Measurements from ENCODE around the gene DGCR2. TPM values are rescaled to one million over a fixed set of nuclear protein-coding genes. Genes with fewer than 3 reads are reported as not detected.

The DGCR2 gene
- total RNA-seq, 1 donor from 2014 or later = 64.4 TPM

GRCh38 chr22:19070397-19071169 is 51.6 kb downstream of the DGCR2 start:
- Mint-ChIP-seq H3K4me1 (ENCODE audit: unreplicated experiment) (peaks cover 1% of the 10 kb centered on the region), H3K36me3 (ENCODE audit: unreplicated experiment) (peaks cover 18% of the 10 kb centered on the region), H3K27me3 (ENCODE audit: unreplicated experiment) (no peaks in the 10 kb centered on the region), H3K4me3 (ENCODE audit: unreplicated experiment) (no peak overlapping the region), H3K27ac (ENCODE audit: unreplicated experiment) (no peak overlapping the region), H3K9me3 (ENCODE audit: unreplicated experiment) (no peaks in the 10 kb centered on the region)
- DNase-seq (ENCODE audit: extremely low spot score, unreplicated experiment) = peak; percentile 76
- TF ChIP-seq, protein P1, sequence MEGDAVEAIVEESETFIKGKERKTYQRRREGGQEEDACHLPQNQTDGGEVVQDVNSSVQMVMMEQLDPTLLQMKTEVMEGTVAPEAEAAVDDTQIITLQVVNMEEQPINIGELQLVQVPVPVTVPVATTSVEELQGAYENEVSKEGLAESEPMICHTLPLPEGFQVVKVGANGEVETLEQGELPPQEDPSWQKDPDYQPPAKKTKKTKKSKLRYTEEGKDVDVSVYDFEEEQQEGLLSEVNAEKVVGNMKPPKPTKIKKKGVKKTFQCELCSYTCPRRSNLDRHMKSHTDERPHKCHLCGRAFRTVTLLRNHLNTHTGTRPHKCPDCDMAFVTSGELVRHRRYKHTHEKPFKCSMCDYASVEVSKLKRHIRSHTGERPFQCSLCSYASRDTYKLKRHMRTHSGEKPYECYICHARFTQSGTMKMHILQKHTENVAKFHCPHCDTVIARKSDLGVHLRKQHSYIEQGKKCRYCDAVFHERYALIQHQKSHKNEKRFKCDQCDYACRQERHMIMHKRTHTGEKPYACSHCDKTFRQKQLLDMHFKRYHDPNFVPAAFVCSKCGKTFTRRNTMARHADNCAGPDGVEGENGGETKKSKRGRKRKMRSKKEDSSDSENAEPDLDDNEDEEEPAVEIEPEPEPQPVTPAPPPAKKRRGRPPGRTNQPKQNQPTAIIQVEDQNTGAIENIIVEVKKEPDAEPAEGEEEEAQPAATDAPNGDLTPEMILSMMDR (IDR thresholded peaks at IDR 0.05) = no peak

GRCh38 chr22:19069451-19069850 is 52.8 kb downstream of the DGCR2 start:
- Mint-ChIP-seq H3K36me3 (ENCODE audit: unreplicated experiment) (peaks cover 27% of the 10 kb centered on the region), H3K4me3 (ENCODE audit: unreplicated experiment) (no peak overlapping the region), H3K27ac (ENCODE audit: unreplicated experiment) (no peak overlapping the region), H3K27me3 (ENCODE audit: unreplicated experiment) (no peaks in the 10 kb centered on the region), H3K9me3 (ENCODE audit: unreplicated experiment) (no peaks in the 10 kb centered on the region), H3K4me1 (ENCODE audit: unreplicated experiment) (peaks cover 1% of the 10 kb centered on the region)
- DNase-seq (ENCODE audit: extremely low spot score, unreplicated experiment) = no peak
- TF ChIP-seq, protein P1 (IDR thresholded peaks at IDR 0.05) = no peak

- DNase-seq (ENCODE audit: extremely low spot score, unreplicated experiment) = peak; percentile 60
- Mint-ChIP-seq H3K4me3 (ENCODE audit: unreplicated experiment) (no peak overlapping the region), H3K9me3 (ENCODE audit: unreplicated experiment) (no peaks in the 10 kb centered on the region), H3K4me1 (ENCODE audit: unreplicated experiment) (peaks cover 1% of the 10 kb centered on the region), H3K27ac (ENCODE audit: unreplicated experiment) (no peak overlapping the region), H3K27me3 (ENCODE audit: unreplicated experiment) (no peaks in the 10 kb centered on the region), H3K36me3 (ENCODE audit: unreplicated experiment) (peaks cover 29% of the 10 kb centered on the region)
- TF ChIP-seq, protein P1 (IDR thresholded peaks at IDR 0.05) = no peak
Measured at GRCh38 chr22:19068784-19069271, 53.4 kb downstream of the DGCR2 start.

GRCh38 chr22:19067696-19068348 is 54.4 kb downstream of the DGCR2 start:
- H3K27me3 Mint-ChIP-seq (ENCODE audit: unreplicated experiment) = no peaks in the 10 kb centered on the region
- H3K27ac Mint-ChIP-seq (ENCODE audit: unreplicated experiment) = no peak overlapping the region
- peaks cover 35% of the 10 kb centered on the region for H3K36me3 Mint-ChIP-seq (ENCODE audit: unreplicated experiment)
- H3K4me3 Mint-ChIP-seq (ENCODE audit: unreplicated experiment) = no peak overlapping the region
- H3K4me1 Mint-ChIP-seq (ENCODE audit: unreplicated experiment) = no peaks in the 10 kb centered on the region
- peak; percentile 78 for DNase-seq (ENCODE audit: extremely low spot score, unreplicated experiment)
- H3K9me3 Mint-ChIP-seq (ENCODE audit: unreplicated experiment) = no peaks in the 10 kb centered on the region
- TF ChIP-seq, protein P1 (IDR thresholded peaks at IDR 0.05) = no peak
